ENCODE results near the gene SYT12. TPM values are rescaled to one million over a fixed set of nuclear protein-coding genes. Genes with fewer than 3 reads are reported as not detected.
A peak's percentile ranks its signal among the peaks of the same experiment; 100 is the strongest.

Gene SYT12
- total and polyA plus RNA-seq, 9 of the 15 experiments (the other 6 are each of a cell fraction or from before 2014, with no cell fraction given) = 0.03 to 0.11 (median 0.03) TPM; not detected in 4

- Histone ChIP-seq H3K27ac (ENCODE audit: extremely low read depth, low read depth, low read length) (no peak overlapping the region), H3K4me1 (replicated peaks in 1 of 2; ENCODE audit: control insufficient read depth in 2 of 2, insufficient read depth in 2 of 2, low read length in 2 of 2) (peaks cover 0 to 3% of the 10 kb centered on the region in 2 experiments; a peak in 2 of 5 replicates), H2AFZ (ENCODE audit: low read depth, low read length) (no peak overlapping the region), H3K79me2 (ENCODE audit: control insufficient read depth, insufficient read depth, low read length) (no peaks in the 10 kb centered on the region), H3K9me3 (replicated peaks; ENCODE audit: control insufficient read depth, insufficient read depth, low read depth, low read length) (no peaks in the 10 kb centered on the region), H3K9ac (ENCODE audit: insufficient read depth in 1 of 2, low read depth in 2 of 2, low read length in 2 of 2) (no peak overlapping the region), H3K27me3 (ENCODE audit: control insufficient read depth in 2 of 2, insufficient read depth in 2 of 2, low read length in 2 of 2) (peaks cover 24 to 54% of the 10 kb centered on the region in 2 experiments; a peak in 4 of 5 replicates), H3K9me1 (ENCODE audit: control insufficient read depth, insufficient read depth, low read length) (no peaks in the 10 kb centered on the region), H4K20me1 (replicated peaks; ENCODE audit: control insufficient read depth, insufficient read depth, low read length) (peaks cover 4% of the 10 kb centered on the region), H3K4me3 (no peak overlapping the region), H3K36me3 (ENCODE audit: control insufficient read depth, insufficient read depth, low read length) (no peaks in the 10 kb centered on the region), H3K4me2 (ENCODE audit: insufficient read depth, low read length) (no peak overlapping the region)
- BruUV-seq (replicated peaks) = no TSS peak
- ChIA-PET POLR2A (interaction anchor here (0.5 to 0.6 kb wide), 2 partner anchors 9 to 24 kb away, joined by 3 read pairs; no protein-coding TSS in a partner anchor), CTCF (ENCODE audit: low intra/inter-chr PET ratio) (no interaction called here)
- in situ Hi-C loops (cut with MboI) = no loop called here
- FAIRE-seq (no peak), ATAC-seq (peak; percentile 63; the same call in 2 of the 3 replicates), DNase-seq (ENCODE audit: extremely low read depth in 1 of 4, low spot score in 3 of 4) (no peak)
- intact Hi-C loops (cut with micrococcal nuclease) = no loop called here
- TF ChIP-seq ZHX1 (conservative IDR thresholded peaks at IDR 0.05; ENCODE audit: low read length) (no peak), BCOR (IDR thresholded peaks at IDR 0.05) (no peak), ZKSCAN1 (IDR thresholded peaks at IDR 0.05; ENCODE audit: low read depth, low read length) (0 out of 2 replicates have a peak, but pooled peaks have one; percentile 21)
- WGBS (ENCODE audit: insufficient coverage, low coverage, missing lambda C conversion rate) = 6% methylated on average over 7 of the region's 12 CpGs
Observed at GRCh38 chr11:67032830-67033551, 10.1 kb downstream of the SYT12 start.

Measured in K562 (cell line).